ENCODE data around the gene SSTR4.

- TF ChIP-seq POLR2AphosphoS5 (IDR thresholded peaks at IDR 0.05; ENCODE audit: low read depth, low read length) (no peak), TAF1 (IDR thresholded peaks at IDR 0.05; ENCODE audit: low read depth, low read length) (no peak), POLR2A (IDR thresholded peaks at IDR 0.05; ENCODE audit: low read depth, low read length) (no peak), POU2F2 (IDR thresholded peaks at IDR 0.05; ENCODE audit: low read depth, low read length) (no peak)
Measured at GRCh38 chr20:23087587-23088251, 52.6 kb downstream of the SSTR4 start.
